NCI-H2227 (cell line): ENCODE measurements around the gene SCRN2.

Experiments
- DNase-seq: peaks from one replicate; lab custom pipeline; 2025; ENCODE audit not compliant: unreplicated experiment; lab: John Stamatoyannopoulos, UW

The SCRN2 gene

GRCh38 chr17:47846716-47847340 is 5.8 kb upstream of the SCRN2 start:
- no peak for DNase-seq

DNA sequence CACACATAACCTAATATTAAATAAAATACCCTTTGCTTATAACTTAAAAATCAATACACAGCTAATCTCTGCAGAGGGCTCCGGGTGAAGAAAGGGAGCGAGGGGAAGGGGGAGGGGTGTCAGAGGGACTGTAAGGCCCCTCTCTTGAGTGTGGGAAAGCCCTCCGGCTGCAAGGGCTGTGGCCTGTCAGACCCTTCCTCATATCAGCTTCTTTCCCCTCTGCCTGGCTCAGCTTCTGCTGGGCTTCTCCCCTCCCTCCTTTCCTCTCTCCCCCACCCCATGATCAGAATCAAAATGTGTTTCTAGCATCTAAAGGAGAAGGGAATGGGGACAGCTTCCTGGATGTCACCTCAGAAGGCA is 4.6 kb upstream of the SCRN2 start:
- DNase-seq: no peak

- peak; percentile 37 for DNase-seq
These were observed 4.0 kb upstream of the SCRN2 start for GRCh38 chr17:47844814-47845715.

DNA sequence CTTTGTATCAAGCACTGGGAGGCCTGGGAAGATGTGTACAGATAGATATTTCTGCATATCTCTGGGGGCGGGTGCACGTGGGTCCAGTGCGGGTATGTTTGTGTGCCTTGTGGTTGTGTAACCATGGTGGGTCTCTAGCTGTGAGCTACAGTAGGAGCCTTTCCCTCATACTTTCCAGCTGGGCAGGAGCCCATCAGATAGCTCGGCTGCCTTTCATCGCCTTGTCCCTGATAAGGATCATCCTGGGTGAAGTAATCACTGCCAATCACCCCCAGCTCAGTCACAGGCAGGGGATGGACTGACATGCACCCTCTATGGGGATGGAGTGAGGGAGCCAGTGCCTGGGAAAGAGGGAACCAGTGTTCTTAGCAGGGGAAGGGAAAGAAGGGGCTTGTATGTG is 3.2 kb upstream of the SCRN2 start:
- no peak for DNase-seq

DNA sequence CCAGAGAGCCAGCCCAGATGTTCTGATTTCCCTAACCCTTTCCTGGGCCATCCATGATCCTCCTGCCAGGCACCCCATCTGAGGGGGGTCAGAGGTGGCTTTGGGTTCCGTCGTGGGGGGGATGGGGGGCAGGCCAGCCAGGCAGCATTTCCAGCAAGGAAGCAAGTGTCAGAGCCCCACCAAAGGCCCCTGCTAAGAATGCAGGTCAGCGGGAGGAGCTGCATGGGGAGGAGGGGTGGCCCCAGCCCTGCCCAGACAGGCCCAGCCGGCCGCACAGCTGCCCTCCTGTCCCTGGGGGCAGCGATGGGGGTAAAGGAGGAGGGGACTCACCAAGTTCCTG is 2.3 kb upstream of the SCRN2 start:
- DNase-seq: no peak

GRCh38 chr17:47841488-47842291 is 617 bp upstream of the SCRN2 start:
- no peak for DNase-seq

DNA sequence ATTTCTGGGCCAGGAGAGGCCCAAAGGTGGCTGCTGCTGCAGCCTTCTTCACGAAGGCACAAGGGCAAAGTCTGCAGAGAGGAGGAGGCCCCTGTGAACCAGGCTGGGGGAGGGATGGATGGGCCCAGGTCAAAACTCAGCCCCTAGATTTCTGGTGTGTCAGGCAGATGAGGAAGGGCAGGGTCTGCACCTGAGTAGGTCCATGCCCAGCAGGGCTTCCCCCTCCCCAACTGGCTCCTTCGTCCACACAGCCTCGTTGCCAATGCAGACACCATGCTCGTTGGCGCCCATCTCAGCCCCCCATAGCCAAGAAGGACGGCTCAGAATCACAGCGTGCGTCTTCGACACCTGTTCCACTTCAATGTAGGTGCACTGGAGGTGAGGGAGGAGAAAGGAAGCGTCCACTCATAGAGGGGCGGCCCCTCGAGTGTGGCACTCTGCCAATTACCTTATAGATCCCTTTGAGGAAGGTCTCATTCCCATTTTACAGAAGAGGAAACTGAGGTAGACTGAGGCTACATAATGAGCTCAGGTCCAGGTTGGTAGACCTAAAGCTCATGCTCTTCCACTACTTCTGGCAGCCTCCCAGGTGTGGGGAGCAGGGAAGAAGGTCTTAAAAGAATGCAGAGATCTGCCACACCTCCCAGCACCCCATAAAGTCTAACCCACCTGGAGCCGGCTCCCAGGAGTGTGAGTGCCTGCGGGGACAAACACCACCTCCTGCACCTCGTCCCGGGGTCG is 902 bp downstream of the SCRN2 start:
- DNase-seq: no peak

DNA sequence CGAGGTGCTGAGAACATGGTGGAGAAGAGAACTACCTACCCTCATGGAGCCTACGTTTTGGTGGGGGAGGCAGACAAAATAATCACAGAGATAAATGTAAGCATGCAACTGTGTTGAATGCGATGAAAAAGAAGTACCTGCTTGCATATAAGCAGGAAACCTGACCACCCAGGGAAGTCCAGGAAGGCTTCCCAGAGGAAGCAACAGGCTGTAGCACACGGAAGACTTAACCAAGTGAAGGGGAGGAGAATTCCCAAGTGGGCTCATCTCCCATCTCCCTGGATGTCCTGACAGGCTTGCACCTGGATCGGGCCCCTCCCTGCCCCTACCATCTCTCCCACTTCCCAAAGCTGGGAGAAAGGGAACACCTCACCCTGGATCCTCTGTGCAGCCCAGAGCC is 2.0 kb downstream of the SCRN2 start:
- no peak for DNase-seq

- no peak for DNase-seq
These were observed 2.4 kb downstream of the SCRN2 start for GRCh38 chr17:47838636-47839035.

DNA sequence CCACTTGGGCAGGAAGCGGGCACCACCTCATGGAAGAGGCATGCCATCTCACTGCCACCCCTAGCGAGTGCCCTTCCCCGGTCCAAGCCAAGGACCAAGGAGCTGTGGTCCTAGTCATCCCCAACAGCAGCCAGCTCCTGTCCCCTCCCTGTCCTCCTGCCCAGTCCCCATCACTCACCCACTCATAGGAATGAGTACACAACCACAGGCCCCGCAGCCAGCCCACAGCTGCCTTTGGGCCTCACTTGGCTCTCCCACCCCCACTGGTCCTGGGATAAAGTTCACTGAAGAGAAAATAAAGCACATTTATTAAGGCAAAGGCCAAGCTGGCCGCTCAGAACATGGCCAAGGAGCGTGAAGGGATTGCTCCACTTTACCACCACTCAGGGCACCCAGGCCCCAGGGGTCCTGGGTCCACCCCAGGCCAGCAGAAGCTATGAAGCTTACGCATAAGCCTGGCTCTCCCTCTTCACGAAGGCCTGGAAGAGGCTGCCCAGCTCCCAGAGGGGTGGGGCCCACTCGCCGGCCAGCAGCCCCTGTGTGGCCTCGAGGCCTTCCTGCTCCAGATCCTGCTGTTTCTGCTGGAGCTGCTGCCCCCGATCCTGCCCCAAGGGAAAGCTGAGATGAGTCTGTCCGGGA is 3.6 kb downstream of the SCRN2 start:
- DNase-seq: no peak

GRCh38 chr17:47836601-47837000 is 4.5 kb downstream of the SCRN2 start:
- DNase-seq: no peak

- DNase-seq: no peak
These were observed 6.3 kb downstream of the SCRN2 start for GRCh38 chr17:47834756-47835155.

GRCh38 chr17:47831934-47832327 is 9.1 kb downstream of the SCRN2 start:
- DNase-seq: no peak

GRCh38 chr17:47831003-47831933 is 9.8 kb downstream of the SCRN2 start, which contains the start of the genes LRRC46 and MRPL10:
TSS of gene LRRC46 (plus strand) at chr17:47831670. CDS start at chr17:47831990, 320 bp downstream.
TSS of gene MRPL10 (minus strand) at chr17:47831541. CDS start at chr17:47831511, 30 bp downstream.
- peak; percentile 96 for DNase-seq

GRCh38 chr17:47830396-47831002 is 10.6 kb downstream of the SCRN2 start:
- no peak for DNase-seq

GRCh38 chr17:47829870-47830269 is 11.2 kb downstream of the SCRN2 start:
- DNase-seq: no peak

DNA sequence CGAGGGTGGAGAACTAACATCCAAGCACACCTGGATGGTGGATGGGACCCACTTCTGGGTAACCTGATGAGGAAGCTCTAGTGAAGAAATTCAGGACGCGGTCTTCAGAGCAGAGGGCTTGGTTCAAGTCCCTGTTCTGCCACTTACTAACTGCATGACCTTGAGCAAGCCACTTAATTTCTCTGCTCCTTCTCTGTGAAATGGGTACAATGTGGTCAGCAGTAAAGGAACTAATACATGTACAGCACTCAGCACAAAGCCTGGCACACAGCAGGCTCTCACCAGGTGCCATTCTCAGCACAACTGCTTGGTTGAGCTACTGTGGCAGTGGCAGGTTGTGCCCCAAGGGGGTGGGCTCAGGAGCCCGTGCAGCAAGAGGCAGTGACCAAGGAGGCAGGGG is 17.6 kb downstream of the SCRN2 start:
- DNase-seq: no peak

DNA sequence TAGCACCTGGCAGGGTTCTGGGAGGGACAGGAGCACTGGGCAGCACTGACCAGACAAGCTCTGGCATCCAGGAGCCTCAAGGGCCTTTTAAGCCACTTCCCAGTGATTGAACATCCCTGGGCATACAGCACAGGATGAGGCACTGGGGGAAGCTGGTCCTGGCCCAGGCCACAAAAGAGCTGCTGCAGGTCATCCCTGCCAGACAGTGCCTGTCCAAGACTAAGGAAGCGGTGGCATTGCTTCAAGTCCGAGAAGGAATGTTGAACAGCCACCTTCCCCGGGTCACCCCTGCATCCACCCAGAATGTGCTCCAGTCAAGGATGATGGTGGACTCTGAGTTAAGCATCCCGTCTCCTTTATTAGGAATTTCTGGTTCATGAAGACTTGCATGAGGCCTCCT is 18.3 kb downstream of the SCRN2 start:
- DNase-seq: no peak
